Measurements from ENCODE around the gene TRIM63. TPM values are rescaled to one million over a fixed set of nuclear protein-coding genes. Genes with fewer than 3 reads are reported as not detected.

TRIM63 gene
- total and polyA plus RNA-seq, 2 of the 13 experiments (the other 11 are each of a cell fraction or from before 2014, with no cell fraction given) = not detected

- TF ChIP-seq ZBED4 (CRISPR knock-in tag; IDR thresholded peaks at IDR 0.05; ENCODE audit: borderline replicate concordance) (no peak), ZNF292 (CRISPR knock-in tag; IDR thresholded peaks at IDR 0.05; ENCODE audit: borderline replicate concordance, low read depth) (no peak), ZNF274 (CRISPR knock-in tag; IDR thresholded peaks at IDR 0.05) (0 out of 2 replicates have a peak, but pooled peaks have one; percentile 5), KLF6 (CRISPR knock-in tag; IDR thresholded peaks at IDR 0.05) (no peak), CENPX (CRISPR knock-in tag; IDR thresholded peaks at IDR 0.05) (no peak), PHB2 (IDR thresholded peaks at IDR 0.05; ENCODE audit: partially characterized antibody) (no peak), HNRNPH1 (optimal IDR thresholded peaks at IDR 0.05; ENCODE audit: low read depth, low read length) (no peak), ZNF263 (CRISPR knock-in tag; IDR thresholded peaks at IDR 0.05) (0 out of 2 replicates have a peak, but pooled peaks have one; percentile 17), CBX2 (IDR thresholded peaks at IDR 0.05; ENCODE audit: low read depth, low read length) (no peak), CBX2 (CRISPR knock-in tag; IDR thresholded peaks at IDR 0.05; ENCODE audit: low read depth) (no peak), ZNF768 (CRISPR knock-in tag; IDR thresholded peaks at IDR 0.05) (0 out of 2 replicates have a peak, but pooled peaks have one; percentile 15), ETV5 (CRISPR knock-in tag; IDR thresholded peaks at IDR 0.05; ENCODE audit: borderline replicate concordance) (no peak), THAP7 (CRISPR knock-in tag; IDR thresholded peaks at IDR 0.05) (no peak), RARA (CRISPR knock-in tag; IDR thresholded peaks at IDR 0.05) (no peak), SIN3A (IDR thresholded peaks at IDR 0.05; ENCODE audit: borderline replicate concordance, low read depth, low read length) (0 out of 2 replicates have a peak, but pooled peaks have one; percentile 0), NPAS2 (CRISPR knock-in tag; IDR thresholded peaks at IDR 0.05; ENCODE audit: borderline replicate concordance) (no peak), MYC (CRISPR knock-in tag; IDR thresholded peaks at IDR 0.05; ENCODE audit: borderline replicate concordance) (no peak), BRD4 (CRISPR knock-in tag; IDR thresholded peaks at IDR 0.05) (no peak), ZEB1 (IDR thresholded peaks at IDR 0.05; ENCODE audit: insufficient replicate concordance, low read depth) (peak; percentile 7), ZBTB37 (CRISPR knock-in tag; IDR thresholded peaks at IDR 0.05) (0 out of 2 replicates have a peak, but pooled peaks have one; percentile 33), RBM22 (optimal IDR thresholded peaks at IDR 0.05; ENCODE audit: low read length) (no peak)
Observed at GRCh38 chr1:26034504-26035202, 32.8 kb downstream of the TRIM63 start (continued).
